Measurements from ENCODE around the gene TAAR9. TPM values are rescaled to one million over a fixed set of nuclear protein-coding genes. Genes with fewer than 3 reads are reported as not detected.

The TAAR9 gene
- polyA plus RNA-seq, 1 of the 3 experiments (the other 2 are of a cell fraction) = not detected

GRCh38 chr6:132499757-132500156, 38.3 kb upstream of the TAAR9 start:
- DNase-seq = no peak
- Histone ChIP-seq H3K27me3 (ENCODE audit: insufficient read depth) (no peaks in the 10 kb centered on the region), H3K9me2 (no peaks in the 10 kb centered on the region), H3K4me1 (ENCODE audit: control insufficient read depth in 1 of 2, insufficient read depth in 2 of 2, low read depth in 1 of 2, low read length in 1 of 2) (no peaks in the 10 kb centered on the region; a peak in 1 of 4 replicates), H3K27ac (ENCODE audit: low read depth in 2 of 2, low read length in 1 of 2) (no peak overlapping the region), H3K9ac (no peak overlapping the region), H3K4me3 (ENCODE audit: low read depth in 2 of 2, low read length in 1 of 2) (no peak overlapping the region), H3K79me2 (ENCODE audit: insufficient read depth) (peaks cover 6% of the 10 kb centered on the region; the same call in 1 of the 2 replicates), H3K4me2 (no peak overlapping the region), H3K9me3 (no peaks in the 10 kb centered on the region), H2AFZ (ENCODE audit: low read depth) (no peak overlapping the region), H3K36me3 (replicated peaks in 1 of 2; ENCODE audit: control insufficient read depth in 1 of 2, insufficient read depth in 2 of 2, low read length in 1 of 2) (peaks cover 8 to 16% of the 10 kb centered on the region in 2 experiments), H4K20me1 (ENCODE audit: insufficient read depth) (no peaks in the 10 kb centered on the region; the same call in 1 of the 2 replicates), H3F3A (replicated peaks; ENCODE audit: insufficient read depth) (no peaks in the 10 kb centered on the region)
- ChIA-PET POLR2A (no interaction called here), CTCF (interaction anchor here (0.9 to 2.5 kb wide), 3 partner anchors 14 to 220 kb away, joined by 3 to 11 read pairs (median 4); no protein-coding TSS in a partner anchor)
- 75% methylated on average over 4 of the region's 4 CpGs for WGBS (ENCODE audit: low lambda C conversion rate)
- TF ChIP-seq FOXJ3 (CRISPR knock-in tag; IDR thresholded peaks at IDR 0.05) = no peak
- no peak for TF ChIP-seq YY1 (IDR thresholded peaks at IDR 0.05; ENCODE audit: low read depth)
- TF ChIP-seq FOSL2 (IDR thresholded peaks at IDR 0.05; ENCODE audit: borderline replicate concordance, low read depth) = no peak
- TF ChIP-seq ELF1 (IDR thresholded peaks at IDR 0.05) = no peak
- TF ChIP-seq MXI1 (IDR thresholded peaks at IDR 0.05; ENCODE audit: low read depth, low read length) = no peak
- TF ChIP-seq TAF1 (IDR thresholded peaks at IDR 0.05; ENCODE audit: borderline replicate concordance, low read depth, low read length) = no peak
- no peak for TF ChIP-seq USF1 (IDR thresholded peaks at IDR 0.05; ENCODE audit: borderline replicate concordance, low read depth)
- no peak for TF ChIP-seq CHD2 (IDR thresholded peaks at IDR 0.05; ENCODE audit: low read length, partially characterized antibody)
- TF ChIP-seq GABPA (IDR thresholded peaks at IDR 0.05; ENCODE audit: low read depth) = no peak
- TF ChIP-seq CTCF (IDR thresholded peaks at IDR 0.05) = no peak
- no peak for TF ChIP-seq NRF1 (IDR thresholded peaks at IDR 0.05; ENCODE audit: low read depth, low read length)
- no peak for TF ChIP-seq NFIC (IDR thresholded peaks at IDR 0.05; ENCODE audit: borderline replicate concordance)
- TF ChIP-seq RXRA (IDR thresholded peaks at IDR 0.05; ENCODE audit: borderline replicate concordance, low read depth) = no peak
- TF ChIP-seq FOXM1 (IDR thresholded peaks at IDR 0.05; ENCODE audit: low read depth) = no peak
- no peak for TF ChIP-seq IRF3 (IDR thresholded peaks at IDR 0.05; ENCODE audit: low read depth, low read length)

- no peaks in the 10 kb centered on the region for H3K27me3 ChIP-seq (ENCODE audit: insufficient read depth)
- no peaks in the 10 kb centered on the region for H3K4me1 ChIP-seq (ENCODE audit: control insufficient read depth in 1 of 2, insufficient read depth in 2 of 2, low read depth in 1 of 2, low read length in 1 of 2)
- H2AFZ ChIP-seq (ENCODE audit: low read depth) = no peak overlapping the region
- peaks cover 3 to 7% of the 10 kb centered on the region in 2 experiments for H3K36me3 ChIP-seq (replicated peaks in 1 of 2; ENCODE audit: control insufficient read depth in 1 of 2, insufficient read depth in 2 of 2, low read length in 1 of 2)
- 93% methylated on average over 5 of the region's 5 CpGs for WGBS (ENCODE audit: low lambda C conversion rate)
- no peak overlapping the region for H3K9ac ChIP-seq
- TF ChIP-seq MAX (IDR thresholded peaks at IDR 0.05; ENCODE audit: low read depth) (no peak), POLR2AphosphoS5 (IDR thresholded peaks at IDR 0.05; ENCODE audit: low read depth, low read length) (no peak)
- H3F3A ChIP-seq (replicated peaks; ENCODE audit: insufficient read depth) = peaks cover 3% of the 10 kb centered on the region
- H4K20me1 ChIP-seq (ENCODE audit: insufficient read depth) = peaks cover 7% of the 10 kb centered on the region
- H3K4me2 ChIP-seq = no peak overlapping the region
- no peaks in the 10 kb centered on the region for H3K9me3 ChIP-seq
- no peak overlapping the region for H3K4me3 ChIP-seq (ENCODE audit: low read depth in 2 of 2, low read length in 1 of 2)
- DNase-seq = no peak
- CTCF ChIA-PET = interaction anchor here (1.2 kb wide), 1 partner anchor 225 kb away, joined by 3 read pairs; no protein-coding TSS in a partner anchor
- H3K27ac ChIP-seq (ENCODE audit: low read depth in 2 of 2, low read length in 1 of 2) = no peak overlapping the region
- POLR2A ChIA-PET = no interaction called here
- H3K79me2 ChIP-seq (ENCODE audit: insufficient read depth) = peaks cover 33% of the 10 kb centered on the region; the same call in 1 of the 2 replicates
- no peaks in the 10 kb centered on the region for H3K9me2 ChIP-seq
Observed at GRCh38 chr6:132504757-132505156, 33.3 kb upstream of the TAAR9 start.

Data from SK-N-SH (cell line).